Vagina (tissue), 2 donors: ENCODE results near the gene MRPL37.

ENCODE experiments used
- CTCF ChIP-seq, 3 experiments: fragments of 450-650 bp in 2 of 3; fragments of 200-600 bp in 1 of 3; sonication (generic) in 1 of 3; IDR thresholded peaks; one replicate each; pipeline ENCODE4 v1.5.1; 2017 to 2019; ENCODE audit warnings: antibody characterized with exemption in 3 of 3, mild to moderate bottlenecking in 2 of 3, moderate library complexity in 2 of 3
- POLR2A ChIP-seq, 2 donors: fragments of 450-650 bp; IDR thresholded peaks; one replicate each; pipeline ENCODE4 v1.6.1; 2017; ENCODE audit warnings: antibody characterized with exemption in 2 of 2, mild to moderate bottlenecking in 2 of 2, moderate library complexity in 2 of 2

- TF ChIP-seq CTCF (IDR thresholded peaks at IDR 0.05) (no peak), POLR2A (IDR thresholded peaks at IDR 0.05) (no peak)
Measured at GRCh38 chr1:54257876-54258275, 57.9 kb downstream of the MRPL37 start.
